CD4-positive, alpha-beta T cell treated with Interleukin-6 at 100 ng/mL for 8 hours (primary cell): ENCODE measurements around the gene NUMA1.

Source experiments
- DNase-seq: peaks from one replicate; pipeline ENCODE4 v3.0.0-alpha.2; 2020; ENCODE audit warnings: mixed read lengths, low spot score

Gene NUMA1

GRCh38 chr11:72067676-72068075 is 12.7 kb downstream of the NUMA1 start:
- DNase-seq, result no peak

- DNase-seq, result no peak
Measured at GRCh38 chr11:72067266-72067665, 13.1 kb downstream of the NUMA1 start.

- DNase-seq, result no peak
Measured at GRCh38 chr11:72066855-72067254, 13.5 kb downstream of the NUMA1 start.

- no peak for DNase-seq
Measured at GRCh38 chr11:72061739-72062396, 18.5 kb downstream of the NUMA1 start.

GRCh38 chr11:72058416-72059034 is 21.8 kb downstream of the NUMA1 start:
- DNase-seq, result no peak

GRCh38 chr11:72048766-72049460 is 31.4 kb downstream of the NUMA1 start:
- no peak for DNase-seq

- no peak for DNase-seq
Measured at GRCh38 chr11:72045849-72046248, 34.5 kb downstream of the NUMA1 start.

GRCh38 chr11:72042064-72042745 is 38.1 kb downstream of the NUMA1 start:
- DNase-seq, result no peak

GRCh38 chr11:72041364-72042063 is 38.8 kb downstream of the NUMA1 start:
- DNase-seq, result peak; percentile 43

GRCh38 chr11:72040491-72041363 is 39.6 kb downstream of the NUMA1 start:
- peak; percentile 76 for DNase-seq

GRCh38 chr11:72039856-72040401 is 40.4 kb downstream of the NUMA1 start:
- DNase-seq, result no peak

- peak; percentile 5 for DNase-seq
Measured at GRCh38 chr11:72039031-72039855, 41.1 kb downstream of the NUMA1 start.

GRCh38 chr11:72038491-72038890 is 41.9 kb downstream of the NUMA1 start:
- no peak for DNase-seq

GRCh38 chr11:72037554-72038311 is 42.6 kb downstream of the NUMA1 start:
- DNase-seq, result no peak

GRCh38 chr11:72036687-72037086 is 43.7 kb downstream of the NUMA1 start:
- DNase-seq, result no peak

GRCh38 chr11:72030472-72031045 is 49.8 kb downstream of the NUMA1 start:
- DNase-seq, result no peak

GRCh38 chr11:72026090-72026489 is 54.3 kb downstream of the NUMA1 start:
- no peak for DNase-seq

GRCh38 chr11:72024069-72024754 is 56.1 kb downstream of the NUMA1 start:
- DNase-seq, result no peak
